Measurements from ENCODE around the gene FAM53A. TPM values are rescaled to one million over a fixed set of nuclear protein-coding genes. Genes with fewer than 3 reads are reported as not detected.

FAM53A gene
- total RNA-seq, 1 experiment from 2014 or later = 1.6 TPM

- BruUV-seq (replicated peaks) = no TSS peak
- intact Hi-C loops (cut with micrococcal nuclease; ENCODE audit: unreplicated experiment) = no loop called here
- H3K36me3 ChIP-seq (ENCODE audit: insufficient read depth, low read length, poor library complexity, severe bottlenecking) = no peaks in the 10 kb centered on the region
- POLR2A ChIA-PET (ENCODE audit: low non-redundant PET) = no interaction called here
- H3K4me3 ChIP-seq (ENCODE audit: low read depth, low read length, poor library complexity, severe bottlenecking) = no peak overlapping the region
- no peaks in the 10 kb centered on the region for H3K9me3 ChIP-seq (ENCODE audit: low read depth, low read length, poor library complexity, severe bottlenecking)
- no peaks in the 10 kb centered on the region for H3K4me1 ChIP-seq (ENCODE audit: insufficient read depth, low read length, poor library complexity, severe bottlenecking)
- H3K27ac ChIP-seq (ENCODE audit: low read depth, low read length, poor library complexity, severe bottlenecking) = no peak overlapping the region
- H3K27me3 ChIP-seq (replicated peaks; ENCODE audit: insufficient read depth, low read depth, low read length, poor library complexity) = peaks cover 26% of the 10 kb centered on the region
- no peak for DNase-seq (ENCODE audit: low spot score)
- CTCF ChIA-PET = no interaction called here
- TF ChIP-seq, protein P1, sequence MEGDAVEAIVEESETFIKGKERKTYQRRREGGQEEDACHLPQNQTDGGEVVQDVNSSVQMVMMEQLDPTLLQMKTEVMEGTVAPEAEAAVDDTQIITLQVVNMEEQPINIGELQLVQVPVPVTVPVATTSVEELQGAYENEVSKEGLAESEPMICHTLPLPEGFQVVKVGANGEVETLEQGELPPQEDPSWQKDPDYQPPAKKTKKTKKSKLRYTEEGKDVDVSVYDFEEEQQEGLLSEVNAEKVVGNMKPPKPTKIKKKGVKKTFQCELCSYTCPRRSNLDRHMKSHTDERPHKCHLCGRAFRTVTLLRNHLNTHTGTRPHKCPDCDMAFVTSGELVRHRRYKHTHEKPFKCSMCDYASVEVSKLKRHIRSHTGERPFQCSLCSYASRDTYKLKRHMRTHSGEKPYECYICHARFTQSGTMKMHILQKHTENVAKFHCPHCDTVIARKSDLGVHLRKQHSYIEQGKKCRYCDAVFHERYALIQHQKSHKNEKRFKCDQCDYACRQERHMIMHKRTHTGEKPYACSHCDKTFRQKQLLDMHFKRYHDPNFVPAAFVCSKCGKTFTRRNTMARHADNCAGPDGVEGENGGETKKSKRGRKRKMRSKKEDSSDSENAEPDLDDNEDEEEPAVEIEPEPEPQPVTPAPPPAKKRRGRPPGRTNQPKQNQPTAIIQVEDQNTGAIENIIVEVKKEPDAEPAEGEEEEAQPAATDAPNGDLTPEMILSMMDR (conservative IDR thresholded peaks at IDR 0.05; ENCODE audit: low read depth, low read length) = no peak
- TF ChIP-seq EZH2 (IDR thresholded peaks at IDR 0.05; ENCODE audit: borderline replicate concordance, low read depth, low read length, poor library complexity, severe bottlenecking) = no peak
These were observed 81.3 kb downstream of the FAM53A start for GRCh38 chr4:1602655-1603412.

GRCh38 chr4:1601852-1602654 lies 82.1 kb downstream of the FAM53A start:
- Histone ChIP-seq H3K27ac (ENCODE audit: low read depth, low read length, poor library complexity, severe bottlenecking) (no peak overlapping the region), H3K9me3 (ENCODE audit: low read depth, low read length, poor library complexity, severe bottlenecking) (no peaks in the 10 kb centered on the region), H3K36me3 (ENCODE audit: insufficient read depth, low read length, poor library complexity, severe bottlenecking) (no peaks in the 10 kb centered on the region), H3K4me1 (ENCODE audit: insufficient read depth, low read length, poor library complexity, severe bottlenecking) (no peaks in the 10 kb centered on the region), H3K4me3 (ENCODE audit: low read depth, low read length, poor library complexity, severe bottlenecking) (no peak overlapping the region), H3K27me3 (replicated peaks; ENCODE audit: insufficient read depth, low read depth, low read length, poor library complexity) (peaks cover 26% of the 10 kb centered on the region)
- no TSS peak for BruUV-seq (replicated peaks)
- intact Hi-C loops (cut with micrococcal nuclease; ENCODE audit: unreplicated experiment) = no loop called here
- no peak for TF ChIP-seq EZH2 (IDR thresholded peaks at IDR 0.05; ENCODE audit: borderline replicate concordance, low read depth, low read length, poor library complexity, severe bottlenecking)
- TF ChIP-seq, protein P1 (conservative IDR thresholded peaks at IDR 0.05; ENCODE audit: low read depth, low read length) = no peak
- CTCF ChIA-PET = no interaction called here
- POLR2A ChIA-PET (ENCODE audit: low non-redundant PET) = no interaction called here
- no peak for DNase-seq (ENCODE audit: low spot score)

GRCh38 chr4:1601533-1601835 lies 82.6 kb downstream of the FAM53A start:
- no peak overlapping the region for H3K4me3 ChIP-seq (ENCODE audit: low read depth, low read length, poor library complexity, severe bottlenecking)
- no TSS peak for BruUV-seq (replicated peaks)
- H3K9me3 ChIP-seq (ENCODE audit: low read depth, low read length, poor library complexity, severe bottlenecking) = no peaks in the 10 kb centered on the region
- ChIA-PET POLR2A (ENCODE audit: low non-redundant PET) (no interaction called here), CTCF (no interaction called here)
- intact Hi-C loops (cut with micrococcal nuclease; ENCODE audit: unreplicated experiment) = no loop called here
- H3K27me3 ChIP-seq (replicated peaks; ENCODE audit: insufficient read depth, low read depth, low read length, poor library complexity) = peaks cover 26% of the 10 kb centered on the region
- H3K4me1 ChIP-seq (ENCODE audit: insufficient read depth, low read length, poor library complexity, severe bottlenecking) = no peaks in the 10 kb centered on the region
- H3K36me3 ChIP-seq (ENCODE audit: insufficient read depth, low read length, poor library complexity, severe bottlenecking) = no peaks in the 10 kb centered on the region
- DNase-seq (ENCODE audit: low spot score) = no peak
- TF ChIP-seq, protein P1 (conservative IDR thresholded peaks at IDR 0.05; ENCODE audit: low read depth, low read length) = no peak
- no peak for TF ChIP-seq EZH2 (IDR thresholded peaks at IDR 0.05; ENCODE audit: borderline replicate concordance, low read depth, low read length, poor library complexity, severe bottlenecking)
- no peak overlapping the region for H3K27ac ChIP-seq (ENCODE audit: low read depth, low read length, poor library complexity, severe bottlenecking)
